NCI-H82 treated with DMSO at 0.1 percent for 48 hours (cell line): ENCODE measurements around the gene EDA.
"Not testable (repeated sequence)": the region's sequence is repeated elsewhere in the genome, so short reads cannot be mapped to it uniquely, and the experiment has no call there.

Experiments used
- DNase-seq: peaks from one replicate; lab custom pipeline; 2025; ENCODE audit not compliant: unreplicated experiment; lab: John Stamatoyannopoulos, UW

Gene EDA

GRCh38 chrX:69948276-69948797 is 332.4 kb downstream of the EDA start:
- no peak for DNase-seq

DNA sequence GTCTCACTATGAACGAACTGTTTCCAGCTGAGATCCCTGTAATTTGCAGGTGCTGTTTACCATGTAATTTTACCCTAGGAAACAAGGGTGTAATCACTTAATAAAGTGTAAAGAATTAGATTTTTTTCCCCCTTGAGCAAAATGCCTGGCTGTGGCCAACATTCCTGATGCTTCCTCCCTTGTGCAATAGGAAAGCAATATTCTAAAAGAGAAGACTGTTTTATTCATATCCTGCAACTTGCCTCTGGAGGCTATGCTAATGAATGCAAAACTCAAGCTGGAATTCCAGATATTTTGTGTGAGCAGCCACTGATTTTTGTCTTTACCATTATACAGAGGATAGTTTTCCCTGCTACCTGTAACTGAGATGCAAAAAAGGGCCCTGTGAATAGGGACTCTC is 335.8 kb downstream of the EDA start:
- DNase-seq, result no peak

DNA sequence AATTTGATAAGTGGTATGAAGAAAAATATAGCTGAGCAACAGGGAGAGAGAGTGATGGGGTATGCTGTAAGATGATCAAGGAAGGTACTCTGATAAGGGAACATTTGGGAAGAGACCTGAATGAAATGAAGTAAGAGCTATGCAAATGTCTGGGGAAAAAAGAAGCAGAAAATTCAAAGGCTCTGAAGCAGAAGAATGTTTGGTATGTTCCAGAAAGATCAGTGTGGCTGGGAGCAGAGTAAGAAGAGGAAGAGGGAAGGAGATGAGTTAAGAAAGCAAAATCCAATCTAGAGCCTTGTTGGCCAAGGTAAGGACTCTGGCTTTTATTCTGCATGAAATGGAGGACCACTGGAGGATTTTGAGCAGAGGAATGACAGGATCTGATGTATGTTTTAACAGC is 343.8 kb downstream of the EDA start:
- no peak for DNase-seq

GRCh38 chrX:69961365-69962072 is 345.6 kb downstream of the EDA start:
- no peak for DNase-seq

GRCh38 chrX:69968950-69969349 is 353.0 kb downstream of the EDA start:
- DNase-seq, result peak; percentile 43

- DNase-seq, result no peak
Measured at GRCh38 chrX:69969460-69969859, 353.5 kb downstream of the EDA start.

GRCh38 chrX:69987691-69988090 is 371.8 kb downstream of the EDA start:
- DNase-seq, result peak; percentile 98

DNA sequence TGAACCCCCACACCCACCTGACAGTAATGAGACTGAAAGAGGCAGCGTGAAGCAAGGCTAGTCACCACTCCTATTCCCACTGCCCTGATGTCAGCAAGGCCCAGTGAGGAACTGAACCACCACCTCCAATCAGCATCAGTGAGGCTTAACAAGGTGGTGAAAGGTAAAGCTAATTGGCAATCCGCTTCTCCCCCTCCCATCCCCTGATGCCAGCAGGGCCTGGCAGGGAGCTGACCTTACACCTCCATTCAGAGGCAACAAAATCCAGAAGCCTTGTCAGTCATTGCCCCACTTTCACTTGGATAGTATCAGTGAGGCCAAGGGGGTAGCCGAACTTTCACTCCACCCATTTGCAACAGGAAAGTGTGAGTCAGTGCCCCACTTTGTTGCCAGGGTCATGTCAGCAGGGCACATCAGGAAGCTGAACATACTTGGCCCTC is 373.1 kb downstream of the EDA start:
- no peak for DNase-seq

DNA sequence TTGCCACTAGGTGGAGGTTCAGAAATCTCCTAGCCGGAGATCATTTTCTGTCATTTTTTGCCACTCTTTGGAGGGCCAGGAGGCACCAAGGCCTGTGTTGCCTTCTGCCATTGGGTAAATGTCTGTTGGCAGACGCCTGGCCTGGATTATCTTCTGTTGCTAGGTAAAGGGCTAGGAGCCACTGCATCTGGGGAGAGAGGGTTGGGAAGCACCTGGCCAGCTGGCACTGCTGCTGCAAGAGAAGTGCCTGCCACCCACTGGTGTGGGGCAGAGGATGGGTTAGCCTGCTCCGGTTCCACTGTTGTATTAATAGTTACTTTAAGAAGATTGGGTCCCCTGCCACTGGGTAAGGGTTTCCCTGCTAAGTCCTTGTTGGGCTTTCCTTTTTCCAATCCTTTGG is 375.8 kb downstream of the EDA start:
- no peak for DNase-seq

DNA sequence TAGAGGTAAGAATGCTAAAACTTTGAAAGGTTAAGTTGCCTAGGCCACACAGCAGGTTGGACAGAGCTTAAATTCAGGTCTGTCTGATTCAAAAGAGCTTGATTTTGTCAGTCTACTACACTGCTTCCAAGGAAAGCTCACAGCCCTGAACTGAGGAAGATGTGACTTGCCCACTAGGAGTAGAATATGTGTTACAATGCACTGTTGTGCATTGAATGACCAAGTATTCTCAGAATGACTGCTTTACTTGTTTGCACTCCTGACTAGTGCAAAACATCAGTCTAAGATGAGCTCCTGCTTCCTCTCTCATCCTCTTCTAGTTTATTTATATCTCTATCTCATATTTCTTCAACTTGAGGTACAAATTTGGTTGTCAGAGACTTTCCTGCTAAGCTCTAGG is 377.6 kb downstream of the EDA start:
- no peak for DNase-seq

- DNase-seq, result no peak
Measured at GRCh38 chrX:69995362-69996112, 379.6 kb downstream of the EDA start.

DNA sequence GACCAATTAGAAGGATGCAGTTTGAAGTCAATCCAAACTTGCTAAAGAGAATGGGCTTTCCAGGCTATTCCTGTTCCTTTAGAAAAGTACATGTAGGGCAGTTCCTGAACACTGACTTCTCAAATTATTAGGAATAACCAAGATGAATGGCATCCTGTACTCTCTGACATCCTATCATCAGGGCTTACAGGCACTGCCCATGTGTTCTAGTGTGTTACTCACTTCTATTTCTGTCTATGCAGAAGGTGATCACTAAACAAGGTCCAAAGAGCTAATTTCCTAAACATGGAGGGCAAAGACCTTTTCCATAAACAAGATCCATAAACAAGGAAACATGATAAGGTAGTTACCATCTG is 380.2 kb downstream of the EDA start:
- no peak for DNase-seq

DNA sequence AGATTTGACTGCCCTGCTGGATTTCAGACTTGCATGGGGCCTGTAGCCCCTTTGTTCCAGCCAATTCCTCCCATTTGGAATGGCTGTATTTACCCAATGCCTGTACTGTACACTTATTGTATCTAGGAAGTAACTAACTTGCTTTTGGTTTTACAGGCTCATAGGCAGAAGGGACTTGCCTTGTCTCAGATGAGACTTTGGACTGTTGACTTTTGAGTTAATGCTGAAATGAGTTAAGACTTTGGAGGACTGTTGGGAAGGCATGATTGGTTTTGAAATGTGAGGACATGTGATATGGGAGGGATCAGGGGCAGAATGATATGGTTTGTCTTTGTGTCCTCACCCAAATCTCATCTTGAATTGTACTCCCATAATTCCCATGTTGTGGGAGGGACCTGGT is 382.4 kb downstream of the EDA start:
- DNase-seq, result not testable (repeated sequence)

DNA sequence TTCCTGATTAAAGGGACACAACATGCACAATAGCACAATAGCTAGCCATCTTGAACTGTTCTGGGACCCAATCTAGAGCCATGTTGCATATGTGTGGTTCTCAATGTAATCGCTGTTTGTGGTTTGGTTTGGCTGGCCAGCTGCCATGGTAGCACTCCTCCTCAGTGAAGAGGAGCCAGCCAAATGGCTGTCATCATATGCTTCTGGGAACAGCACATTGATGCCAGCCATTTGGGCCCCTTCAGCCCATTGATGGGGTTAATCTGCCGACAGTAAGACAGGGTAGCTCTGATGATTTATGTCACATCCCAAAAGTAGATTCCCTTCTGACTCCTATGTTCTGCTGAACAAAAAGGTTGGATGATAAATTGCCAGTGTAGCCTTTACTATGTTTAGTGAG is 385.4 kb downstream of the EDA start:
- no peak for DNase-seq

DNA sequence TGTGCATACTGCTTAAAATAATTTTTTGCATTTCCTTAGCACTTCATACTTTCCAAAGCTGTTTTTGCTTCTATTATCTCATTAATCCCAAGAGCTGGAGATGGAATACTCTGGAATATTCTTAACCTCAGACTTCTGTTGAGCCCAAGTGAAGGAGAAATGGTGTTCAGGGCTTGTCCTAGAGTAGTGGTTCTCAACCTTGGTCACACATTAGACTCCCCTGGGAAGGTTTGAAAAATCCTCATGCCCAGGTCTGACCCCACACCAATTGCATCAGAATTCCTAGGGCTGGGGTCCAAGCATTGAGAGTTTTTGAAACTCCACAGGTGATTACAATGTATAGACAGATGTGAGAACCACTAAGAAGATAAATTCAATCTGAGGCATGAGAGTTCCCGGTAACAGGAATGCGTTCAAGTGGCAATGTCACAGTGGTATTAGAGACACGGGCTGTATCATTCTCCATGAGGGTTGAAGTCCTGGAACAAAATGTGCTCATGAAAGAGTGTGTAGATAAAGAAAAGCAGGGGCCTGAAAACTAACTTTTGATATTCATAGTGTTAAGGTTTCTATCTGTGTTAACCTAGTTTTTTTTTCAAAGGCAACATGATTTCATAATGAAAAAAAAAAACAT is 385.9 kb downstream of the EDA start:
- DNase-seq, result peak; percentile 18

DNA sequence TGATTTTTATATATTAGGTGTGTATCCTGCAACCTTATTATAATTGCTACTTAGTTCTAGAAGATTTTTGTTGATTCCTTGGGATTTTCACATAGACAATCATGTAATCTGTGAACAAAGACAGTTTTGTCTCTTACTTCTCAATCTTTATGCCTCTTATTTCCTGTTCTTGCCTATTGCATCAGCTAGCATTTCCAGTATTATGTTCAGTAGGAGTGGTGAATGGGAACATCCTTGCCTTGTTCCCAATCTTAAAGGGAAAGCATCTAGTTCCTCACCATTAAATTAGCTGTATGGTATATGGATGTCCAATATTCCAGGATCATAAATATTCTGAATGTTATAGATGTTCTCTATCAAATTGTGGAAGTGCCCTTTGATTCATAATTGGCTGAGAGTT is 392.0 kb downstream of the EDA start:
- DNase-seq, result no peak

- DNase-seq, result no peak
Measured at GRCh38 chrX:70009049-70009448, 393.1 kb downstream of the EDA start.

GRCh38 chrX:70009970-70010369 is 394.1 kb downstream of the EDA start:
- DNase-seq, result no peak

DNA sequence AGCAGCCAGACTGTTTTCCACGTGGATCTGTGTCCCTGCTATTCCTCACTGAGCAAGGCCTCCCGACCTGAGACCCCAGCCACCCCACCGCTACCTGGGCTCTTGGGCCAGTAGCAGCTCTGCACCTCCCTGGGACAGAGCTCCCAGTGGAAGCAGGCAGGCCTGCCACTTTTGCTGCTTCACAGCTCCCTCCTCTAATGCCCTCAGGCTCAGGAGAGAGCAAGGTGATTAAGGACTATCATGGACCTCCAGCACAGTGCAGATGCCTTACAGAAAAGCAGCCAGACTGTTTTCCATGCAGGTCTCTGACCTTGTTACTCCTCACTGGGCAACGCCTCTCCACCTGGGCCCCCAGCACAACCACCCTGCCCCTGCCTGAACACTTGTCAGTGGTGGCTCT is 396.8 kb downstream of the EDA start:
- DNase-seq, result no peak

GRCh38 chrX:70013466-70014381 is 397.8 kb downstream of the EDA start:
- DNase-seq, result peak; percentile 16

- DNase-seq, result no peak
Measured at GRCh38 chrX:70016513-70016912, 400.6 kb downstream of the EDA start.
